GM21786 (cell line): Measurements from ENCODE around the gene CAMK1.
A peak's percentile ranks its signal among the peaks of the same experiment; 100 is the strongest.

Source experiments
- ATAC-seq: cut with Tn5 transposase; IDR thresholded peaks from one replicate; pipeline ENCODE4 v1.9.1; 2021; ENCODE audit not compliant: unreplicated experiment

Gene CAMK1

GRCh38 chr3:9769426-9770275 is at the start of gene CAMK1:
TSS of gene CAMK1 (minus strand) at chr3:9769947. CDS start at chr3:9767749, 2,198 bp downstream.
- ATAC-seq: no peak

- ATAC-seq: no peak
Measured at GRCh38 chr3:9818666-9819335, 49.1 kb upstream of the CAMK1 start.

- ATAC-seq: no peak
Measured at GRCh38 chr3:9817436-9817835, 47.7 kb upstream of the CAMK1 start.

- ATAC-seq: no peak
Measured at GRCh38 chr3:9815986-9816385, 46.2 kb upstream of the CAMK1 start.

GRCh38 chr3:9812870-9813483 is 43.2 kb upstream of the CAMK1 start:
- no peak for ATAC-seq

GRCh38 chr3:9810846-9811245 is 41.1 kb upstream of the CAMK1 start:
- no peak for ATAC-seq

- ATAC-seq: no peak
Measured at GRCh38 chr3:9810433-9810770, 40.7 kb upstream of the CAMK1 start.

- ATAC-seq: peak; percentile 48
Measured at GRCh38 chr3:9809615-9810432, 40.1 kb upstream of the CAMK1 start, which contains the start of gene TTLL3. TSS of gene TTLL3 (plus strand) at chr3:9810262. CDS start at chr3:9810662, 400 bp downstream.

GRCh38 chr3:9809239-9809614 is 39.5 kb upstream of the CAMK1 start:
- ATAC-seq: peak; percentile 26

- ATAC-seq: peak; percentile 58
Measured at GRCh38 chr3:9808345-9809037, 38.7 kb upstream of the CAMK1 start.

- ATAC-seq: no peak
Measured at GRCh38 chr3:9807981-9808344, 38.2 kb upstream of the CAMK1 start.

- ATAC-seq: no peak
Measured at GRCh38 chr3:9806688-9807589, 37.2 kb upstream of the CAMK1 start.

GRCh38 chr3:9806137-9806536 is 36.4 kb upstream of the CAMK1 start:
- ATAC-seq: no peak

- no peak for ATAC-seq
Measured at GRCh38 chr3:9804996-9805395, 35.2 kb upstream of the CAMK1 start.

- ATAC-seq: no peak
Measured at GRCh38 chr3:9803494-9803893, 33.7 kb upstream of the CAMK1 start.

- no peak for ATAC-seq
Measured at GRCh38 chr3:9800529-9800928, 30.8 kb upstream of the CAMK1 start.

- no peak for ATAC-seq
Measured at GRCh38 chr3:9797196-9797945, 27.6 kb upstream of the CAMK1 start.

- no peak for ATAC-seq
Measured at GRCh38 chr3:9795207-9795606, 25.5 kb upstream of the CAMK1 start.

GRCh38 chr3:9794400-9794799 is 24.7 kb upstream of the CAMK1 start:
- ATAC-seq: no peak
